K562 (cell line): ENCODE data around the gene GPR25.

Experiments used
- CBFA2T3 ChIP-seq: fragments of 450-650 bp; IDR thresholded peaks from 2 replicates; pipeline ENCODE4 v1.6.1; 2017
- CHD4 ChIP-seq: fragments of 200-600 bp; sonication (generic); IDR thresholded peaks from 3 replicates; pipeline ENCODE4 v1.6.1; 2012; ENCODE audit warnings: low read depth, mild to moderate bottlenecking, mixed read lengths, low read length, inconsistent platforms; ENCODE audit not compliant: insufficient read depth, insufficient replicate concordance, poor library complexity, severe bottlenecking
- CTCF ChIP-seq, 3 experiments: IDR thresholded peaks in 2 of 3; conservative IDR thresholded peaks in 1 of 3; 2 replicates each; pipeline ENCODE4 v1.5.1; 2011 to 2012; ENCODE audit warnings: low read length in 3 of 3, mild to moderate bottlenecking in 3 of 3, control low read depth in 2 of 3, improper control_type of control experiment in 1 of 3, inconsistent platforms in 1 of 3, low read depth in 1 of 3, mixed read lengths in 1 of 3, moderate library complexity in 1 of 3; ENCODE audit not compliant: insufficient read depth in 2 of 3
- EHMT2 ChIP-seq: fragments of 450-650 bp; IDR thresholded peaks from 2 replicates; pipeline ENCODE4 v1.6.1; 2018; ENCODE audit warnings: antibody characterized with exemption
- ESRRA ChIP-seq: fragments of 450-650 bp; IDR thresholded peaks from 2 replicates; pipeline ENCODE4 v1.6.1; 2014; ENCODE audit warnings: low read depth, mild to moderate bottlenecking, moderate library complexity, borderline replicate concordance
- IRF9 ChIP-seq: fragments of 450-650 bp; IDR thresholded peaks from 2 replicates; pipeline ENCODE4 v1.6.1; 2016; ENCODE audit warnings: missing biosample characterization, missing genetic modification characterization
- POLR2A ChIP-seq: fragments of 450-650 bp; conservative IDR thresholded peaks from 2 replicates; pipeline ENCODE4 v1.6.1; 2016
- SAP30 ChIP-seq: fragments of 200-600 bp; sonication (generic); IDR thresholded peaks from 2 replicates; pipeline ENCODE4 v1.6.1; 2012; ENCODE audit warnings: borderline replicate concordance, low read depth, mild to moderate bottlenecking, moderate library complexity, low read length, control low read depth, inconsistent platforms; ENCODE audit not compliant: insufficient read depth, poor library complexity, severe bottlenecking
- SMC3 ChIP-seq: conservative IDR thresholded peaks from 2 replicates; pipeline ENCODE4 v1.6.1; 2011; ENCODE audit warnings: low read depth, low read length, improper control_type of control experiment; ENCODE audit not compliant: insufficient read depth
- ZBTB33 ChIP-seq: sonication (generic); formaldehyde crosslinking; IDR thresholded peaks from 2 replicates; pipeline ENCODE4 v1.8.1; 2023; ENCODE audit warnings: mild to moderate bottlenecking, missing genetic modification reagents
- ZNF75A ChIP-seq: fragments of 450-650 bp; formaldehyde crosslinking; IDR thresholded peaks from 2 replicates; pipeline ENCODE4 v1.4.0; 2020; ENCODE audit warnings: mild to moderate bottlenecking
- ZSCAN29 ChIP-seq: fragments of 450-650 bp; IDR thresholded peaks from 2 replicates; pipeline ENCODE4 v1.6.1; 2017

- TF ChIP-seq IRF9 (tag) (no peak), ZSCAN29 (no peak), CBFA2T3 (no peak), CHD4 (no peak), SAP30 (no peak), SMC3 (no peak), ZBTB33 (CRISPR knock-in tag) (no peak), ZNF75A (CRISPR knock-in tag) (no peak), CTCF (IDR thresholded peaks at IDR 0.05 in 2 of 3, conservative IDR thresholded peaks at IDR 0.05 in 1 of 3; ENCODE audit: insufficient read depth in 2 of 3, low read depth in 1 of 3, low read length in 3 of 3) (no peak), POLR2A (no peak), ESRRA (no peak), EHMT2 (no peak)
Measured at GRCh38 chr1:200896531-200897196, 23.9 kb downstream of the GPR25 start.
